HG03378 (cell line): ENCODE measurements around the gene STIL.
"Not testable (repeated sequence)": the region's sequence is repeated elsewhere in the genome, so short reads cannot be mapped to it uniquely, and the experiment has no call there.

ENCODE experiments used
- ATAC-seq: cut with Tn5 transposase; IDR thresholded peaks from one replicate; pipeline ENCODE4 v1.9.1; 2021; ENCODE audit warnings: mild to moderate bottlenecking, moderate library complexity; ENCODE audit not compliant: unreplicated experiment

STIL gene

GRCh38 chr1:47323599-47324031 lies 9.7 kb upstream of the STIL start:
- ATAC-seq, result no peak

- ATAC-seq, result not testable (repeated sequence)
Observed at GRCh38 chr1:47319968-47320367, 6.0 kb upstream of the STIL start.

GRCh38 chr1:47317841-47318240 lies 3.9 kb upstream of the STIL start:
- no peak for ATAC-seq

- no peak for ATAC-seq
Observed at GRCh38 chr1:47309427-47309826, 4.5 kb downstream of the STIL start.

GRCh38 chr1:47302472-47302871 lies 11.5 kb downstream of the STIL start:
- no peak for ATAC-seq

GRCh38 chr1:47298025-47298699 lies 15.8 kb downstream of the STIL start:
- ATAC-seq, result no peak

- ATAC-seq, result no peak
Observed at GRCh38 chr1:47295579-47295978, 18.4 kb downstream of the STIL start.

GRCh38 chr1:47294863-47295262 lies 19.1 kb downstream of the STIL start:
- not testable (repeated sequence) for ATAC-seq

- not testable (repeated sequence) for ATAC-seq
Observed at GRCh38 chr1:47288116-47288515, 25.8 kb downstream of the STIL start.

- no peak for ATAC-seq
Observed at GRCh38 chr1:47280142-47280541, 33.8 kb downstream of the STIL start.

- ATAC-seq, result no peak
Observed at GRCh38 chr1:47276850-47277249, 37.1 kb downstream of the STIL start.

GRCh38 chr1:47275811-47276210 lies 38.1 kb downstream of the STIL start:
- ATAC-seq, result not testable (repeated sequence)

GRCh38 chr1:47265529-47265928 lies 48.4 kb downstream of the STIL start:
- not testable (repeated sequence) for ATAC-seq

GRCh38 chr1:47262787-47263413 lies 51.0 kb downstream of the STIL start:
- no peak for ATAC-seq

- no peak for ATAC-seq
Observed at GRCh38 chr1:47257224-47257623, 56.7 kb downstream of the STIL start.

- ATAC-seq, result no peak
Observed at GRCh38 chr1:47252795-47253194, 61.2 kb downstream of the STIL start.

GRCh38 chr1:47252369-47252768 lies 61.6 kb downstream of the STIL start:
- ATAC-seq, result no peak

- ATAC-seq, result no peak
Observed at GRCh38 chr1:47249755-47250154, 64.2 kb downstream of the STIL start.

- no peak for ATAC-seq
Observed at GRCh38 chr1:47244339-47244862, 69.5 kb downstream of the STIL start.

GRCh38 chr1:47243910-47244309 lies 70.0 kb downstream of the STIL start:
- no peak for ATAC-seq

- ATAC-seq, result no peak
Observed at GRCh38 chr1:47241114-47242113, 72.5 kb downstream of the STIL start.
